NCI-H2227 treated with DMSO at 0.1 percent for 48 hours (cell line): Measurements from ENCODE around the gene TMEM184B.

Source experiments
- DNase-seq: peaks from one replicate; lab custom pipeline; 2025; lab: John Stamatoyannopoulos, UW

The TMEM184B gene

GRCh38 chr22:38272373-38273134, at the start of gene TMEM184B:
TSS of gene TMEM184B (minus strand) at chr22:38273010. CDS start at chr22:38247961, 25,049 bp downstream.
- no peak for DNase-seq

GRCh38 chr22:38320605-38321402, 48.0 kb upstream of the TMEM184B start:
- no peak for DNase-seq

GRCh38 chr22:38318792-38319773, 46.3 kb upstream of the TMEM184B start:
- no peak for DNase-seq

- peak; percentile 21 for DNase-seq
These were observed 45.3 kb upstream of the TMEM184B start for GRCh38 chr22:38317995-38318715.

GRCh38 chr22:38317122-38317994, 44.5 kb upstream of the TMEM184B start, which contains the start of gene CSNK1E:
TSS of gene CSNK1E (minus strand) at chr22:38317433. CDS start at chr22:38314157, 3,276 bp downstream.
- DNase-seq: peak; percentile 34

- peak; percentile 33 for DNase-seq
These were observed 43.7 kb upstream of the TMEM184B start for GRCh38 chr22:38316364-38317121.

GRCh38 chr22:38315823-38316363, 43.1 kb upstream of the TMEM184B start:
- DNase-seq: no peak

- no peak for DNase-seq
These were observed 42.4 kb upstream of the TMEM184B start for GRCh38 chr22:38314933-38315822.

- DNase-seq: no peak
These were observed 41.5 kb upstream of the TMEM184B start for GRCh38 chr22:38314051-38314932.

- DNase-seq: no peak
These were observed 40.7 kb upstream of the TMEM184B start for GRCh38 chr22:38313384-38313955.

- DNase-seq: no peak
These were observed 39.5 kb upstream of the TMEM184B start for GRCh38 chr22:38312261-38312800.

GRCh38 chr22:38311323-38311620, 38.5 kb upstream of the TMEM184B start:
- DNase-seq: no peak

- DNase-seq: no peak
These were observed 37.9 kb upstream of the TMEM184B start for GRCh38 chr22:38310518-38311322.

- no peak for DNase-seq
These were observed 37.1 kb upstream of the TMEM184B start for GRCh38 chr22:38309614-38310517.
